Suppressor macrophage treated with lipopolysaccharide for 4 hours (primary cell): ENCODE measurements around the gene TPRN.

Source experiments
- DNase-seq: peaks from one replicate; pipeline ENCODE4 v3.0.0-alpha.2; 2020

The TPRN gene

GRCh38 chr9:137206602-137207001, 6.1 kb upstream of the TPRN start:
- no peak for DNase-seq

- peak; percentile 93 for DNase-seq
Observed at GRCh38 chr9:137205126-137206069, 4.9 kb upstream of the TPRN start, which contains the start of the genes NDOR1 and TMEM203. TSS of gene NDOR1 (plus strand) at chr9:137205700. CDS start at chr9:137205778, 78 bp downstream. TSS of gene TMEM203 (minus strand) at chr9:137205648. CDS start at chr9:137205414, 234 bp downstream.

GRCh38 chr9:137204731-137205125, 4.2 kb upstream of the TPRN start:
- DNase-seq, result no peak

DNA sequence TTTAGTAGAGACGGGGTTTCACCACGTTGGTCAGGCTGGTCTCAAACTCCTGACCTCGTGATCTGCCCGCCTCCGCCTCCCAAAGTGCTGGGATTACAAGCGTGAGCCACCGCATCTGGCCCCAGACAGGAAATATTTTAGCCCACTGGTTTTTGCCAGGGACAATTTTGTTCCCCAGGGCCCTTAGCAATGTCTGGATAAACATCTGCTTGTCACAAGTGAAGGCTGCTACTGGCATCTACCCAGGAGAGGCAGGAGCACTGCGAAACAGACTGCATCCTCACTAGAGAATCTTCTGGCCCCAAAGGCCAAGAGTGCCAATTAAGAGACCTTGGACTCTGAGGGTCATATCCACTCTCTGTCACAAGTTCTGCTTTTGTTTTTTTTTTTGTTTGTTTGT, 2.4 kb upstream of the TPRN start:
- DNase-seq, result no peak

DNA sequence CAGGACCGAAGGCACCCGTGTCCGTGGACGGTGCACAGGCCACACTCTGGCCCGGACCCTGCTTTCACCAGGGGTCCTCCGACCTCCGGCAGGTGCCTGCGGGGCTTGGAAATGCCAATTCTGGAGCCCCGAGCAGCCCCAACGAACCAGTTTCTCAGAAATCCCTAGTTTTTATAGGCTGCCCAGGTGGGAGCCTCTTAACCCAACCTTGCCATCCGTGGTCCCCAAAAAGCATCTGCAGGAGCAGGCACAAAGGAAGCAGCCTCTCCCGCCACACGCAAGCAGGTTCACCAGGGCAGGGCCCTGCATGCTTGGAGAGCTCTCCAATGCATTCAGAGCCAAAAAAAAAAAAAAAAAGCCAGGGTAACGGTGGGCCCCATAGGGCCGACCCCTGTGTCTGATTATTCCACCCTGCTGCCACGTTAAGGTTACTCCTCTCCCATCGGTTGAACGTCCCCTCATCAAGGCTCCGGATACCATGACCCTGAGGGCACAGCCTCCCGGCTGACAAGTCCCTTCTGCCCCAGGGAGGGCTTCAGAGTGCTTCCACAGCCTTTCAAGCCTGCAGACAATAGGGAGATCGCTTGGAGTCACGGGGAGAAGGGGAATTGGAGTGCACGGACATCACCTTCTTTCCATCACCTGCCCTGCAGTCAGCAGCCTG, 796 bp upstream of the TPRN start:
- no peak for DNase-seq

GRCh38 chr9:137199411-137200121, 975 bp downstream of the TPRN start:
- no peak for DNase-seq

DNA sequence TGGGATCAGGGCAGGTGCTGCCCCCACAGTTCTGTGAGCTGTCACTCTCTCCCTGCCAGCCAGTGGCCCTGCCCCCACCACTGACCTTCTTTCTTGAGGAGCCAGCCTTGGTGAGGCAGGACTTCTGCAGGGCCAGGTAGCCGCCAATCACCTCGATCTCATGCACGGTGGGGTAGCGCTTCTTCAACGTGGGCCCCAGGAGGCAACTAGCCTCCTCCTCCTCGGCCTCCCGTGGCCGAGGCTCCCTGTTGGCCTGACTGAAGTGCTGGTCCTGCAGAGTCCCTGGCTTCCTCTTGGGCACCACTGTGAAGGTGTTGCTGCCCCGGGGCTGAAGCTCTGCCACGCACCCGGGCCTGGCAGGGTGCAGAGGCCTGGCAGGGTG, 1.6 kb downstream of the TPRN start:
- DNase-seq, result no peak

GRCh38 chr9:137198051-137198901, 2.3 kb downstream of the TPRN start:
- no peak for DNase-seq

DNA sequence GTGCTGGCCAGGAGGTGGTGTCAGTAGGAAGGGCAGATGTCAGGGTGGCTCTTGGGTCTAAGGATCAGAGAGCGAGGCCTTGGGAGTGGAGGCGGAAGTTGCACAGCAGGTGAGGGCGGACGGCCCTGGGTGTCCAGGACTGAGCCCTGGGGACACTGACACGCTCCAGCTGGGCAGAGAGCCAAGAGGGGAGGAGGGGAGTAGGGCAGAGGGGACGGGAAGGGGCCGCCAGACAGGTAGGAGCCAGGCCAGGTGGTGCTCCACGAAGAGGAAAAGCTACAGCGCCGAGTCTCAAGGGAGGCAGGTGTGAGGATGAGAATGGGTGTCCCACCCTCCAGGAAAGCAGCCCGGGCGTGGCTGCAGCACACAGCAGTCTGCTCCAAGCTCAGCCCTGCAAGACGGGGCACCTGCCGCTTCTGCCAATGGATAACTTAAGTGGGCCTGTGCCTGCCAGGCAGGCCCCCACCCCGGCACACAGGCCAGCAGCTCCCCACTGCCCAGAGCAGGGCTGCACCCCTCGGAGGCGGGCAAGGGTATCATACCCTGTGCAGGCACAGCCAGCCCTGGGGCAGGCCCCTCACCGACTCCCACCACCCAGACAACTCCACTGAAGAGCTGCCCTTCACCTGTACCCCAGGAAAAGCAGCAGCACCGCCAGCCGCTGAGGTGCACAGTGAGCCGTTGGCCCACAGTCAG, 4.9 kb downstream of the TPRN start:
- no peak for DNase-seq

- DNase-seq, result no peak
Observed at GRCh38 chr9:137194909-137195308, 5.6 kb downstream of the TPRN start.

DNA sequence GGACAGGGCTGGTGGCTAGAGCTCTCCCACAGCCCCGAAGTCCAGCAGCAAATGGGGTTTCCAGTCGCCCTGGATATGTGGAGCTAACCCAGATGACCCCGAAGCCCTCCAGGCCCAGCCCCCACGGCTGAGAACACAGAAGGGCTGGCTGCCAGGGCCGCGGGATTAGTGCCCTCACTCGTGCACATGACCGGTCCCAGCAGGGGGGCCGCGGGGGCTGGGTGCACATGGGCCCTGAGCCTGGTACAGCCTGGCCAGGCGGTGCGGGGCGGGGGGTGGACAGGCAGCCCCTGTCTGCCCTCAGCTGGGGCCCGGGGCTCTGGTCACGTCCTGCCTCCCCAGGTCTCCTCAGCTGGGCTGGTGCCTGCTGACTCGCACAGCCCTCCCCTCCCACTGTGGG, 6.2 kb downstream of the TPRN start:
- no peak for DNase-seq

DNA sequence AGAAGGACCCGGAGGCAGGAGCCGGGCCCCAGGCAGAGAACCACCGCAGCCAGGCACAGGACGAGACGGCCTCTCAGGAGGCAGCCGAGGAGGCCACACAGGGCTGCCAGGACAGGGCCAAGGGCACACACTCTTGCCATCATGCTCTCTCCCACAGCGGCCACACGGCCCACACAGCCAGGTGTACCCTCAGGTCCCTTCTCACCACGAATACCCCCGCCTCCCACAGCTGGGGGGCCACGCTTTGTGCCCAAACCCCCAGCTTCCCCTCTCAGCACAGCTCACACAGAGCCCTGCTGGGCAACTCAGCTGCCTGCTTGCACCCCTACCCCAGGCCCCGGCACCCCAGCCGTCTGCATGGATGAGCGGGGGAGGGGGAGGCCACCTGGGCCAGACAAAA, 6.8 kb downstream of the TPRN start:
- DNase-seq, result no peak

- no peak for DNase-seq
Observed at GRCh38 chr9:137192859-137193258, 7.7 kb downstream of the TPRN start.

DNA sequence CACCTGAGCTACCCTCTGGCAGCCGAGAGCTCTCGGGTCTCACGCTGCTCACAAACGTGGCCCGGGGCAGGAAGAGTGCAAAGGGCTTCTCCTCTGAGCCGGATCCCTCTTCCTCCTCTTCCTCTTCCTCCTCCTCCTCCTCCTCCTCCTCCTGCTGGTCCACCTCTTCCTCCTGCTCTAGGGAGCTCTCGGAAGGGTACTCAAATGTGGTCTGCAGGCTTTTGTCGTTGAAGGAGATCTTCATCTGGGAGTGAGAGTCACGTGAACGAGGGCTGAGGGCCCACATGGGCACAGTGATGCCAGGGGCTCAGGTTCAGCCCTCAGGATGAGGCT, 8.1 kb downstream of the TPRN start:
- DNase-seq, result no peak

GRCh38 chr9:137191691-137192447, 8.7 kb downstream of the TPRN start:
- DNase-seq, result no peak

- DNase-seq, result no peak
Observed at GRCh38 chr9:137191245-137191644, 9.3 kb downstream of the TPRN start.

DNA sequence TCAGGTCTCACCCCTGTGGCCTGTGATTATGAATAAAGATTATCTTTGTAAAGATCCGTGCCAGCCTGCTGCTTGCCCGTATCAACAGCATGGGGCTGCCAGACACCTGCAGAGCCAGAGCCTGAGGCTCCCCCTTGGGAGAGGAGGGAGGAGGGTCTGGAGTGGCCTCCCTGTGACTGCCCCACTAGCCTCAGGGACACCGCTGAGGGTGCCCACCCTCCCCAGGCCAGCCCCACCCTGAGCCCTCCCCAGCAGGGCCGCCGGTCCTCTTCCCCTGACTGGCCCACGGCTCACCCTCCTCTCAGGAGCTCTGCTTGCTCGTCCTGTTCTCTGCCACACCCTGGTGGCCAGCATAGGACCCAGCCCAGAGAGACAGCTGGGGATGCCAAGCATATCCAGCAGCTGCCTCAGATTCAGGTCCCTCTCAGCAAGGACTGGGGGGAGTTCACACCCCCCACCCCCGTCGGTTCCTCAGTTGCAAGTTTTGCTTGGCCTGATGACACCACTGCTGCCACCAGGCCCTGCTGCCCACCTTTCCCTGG, 10.2 kb downstream of the TPRN start:
- DNase-seq, result no peak

GRCh38 chr9:137189297-137190295, 10.9 kb downstream of the TPRN start:
- no peak for DNase-seq

- peak; percentile 97 for DNase-seq
Observed at GRCh38 chr9:137188490-137189296, 11.8 kb downstream of the TPRN start, which contains the start of the genes ANAPC2 and SSNA1. TSS of gene ANAPC2 (minus strand) at chr9:137188560. CDS start at chr9:137188532, 28 bp downstream. TSS of gene SSNA1 (plus strand) at chr9:137188676. CDS start at chr9:137188727, 51 bp downstream.
